KMS-11 (cell line): ENCODE results near the gene ZNF789.

ENCODE experiments used
- H2AFZ ChIP-seq: fragments of 200-600 bp; sonication (generic); 2 replicates; pipeline ENCODE4 v1.6.1; 2016; ENCODE audit warnings: antibody characterized with exemption, mixed run types, low read depth
- H3K27ac ChIP-seq: fragments of 200-600 bp; sonication (generic); 2 replicates; pipeline ENCODE4 v1.6.1; 2016; ENCODE audit warnings: mild to moderate bottlenecking, mixed run types
- H3K27me3 ChIP-seq: fragments of 200-600 bp; sonication (generic); 2 replicates; pipeline ENCODE4 v1.6.1; 2017; ENCODE audit warnings: mild to moderate bottlenecking, low read depth, mixed run types, moderate library complexity; ENCODE audit not compliant: insufficient read depth
- H3K36me3 ChIP-seq: fragments of 200-600 bp; sonication (generic); 2 replicates; pipeline ENCODE4 v1.6.1; 2017; ENCODE audit warnings: mild to moderate bottlenecking, mixed run types; ENCODE audit not compliant: insufficient read depth
- H3K4me1 ChIP-seq: fragments of 200-600 bp; sonication (generic); 2 replicates; pipeline ENCODE4 v1.6.1; 2016; ENCODE audit warnings: mild to moderate bottlenecking, low read depth, mixed run types; ENCODE audit not compliant: poor library complexity, severe bottlenecking
- H3K4me2 ChIP-seq: fragments of 200-600 bp; sonication (generic); 2 replicates; pipeline ENCODE4 v1.7.0; 2016; ENCODE audit warnings: mild to moderate bottlenecking, mixed run types
- H3K4me3 ChIP-seq: fragments of 200-600 bp; sonication (generic); IDR thresholded peaks from 2 replicates; pipeline ENCODE4 v1.6.1; 2017; ENCODE audit warnings: low read depth, low read length, mixed read lengths; ENCODE audit not compliant: insufficient read depth
- H3K79me2 ChIP-seq: fragments of 200-600 bp; sonication (generic); 2 replicates; pipeline ENCODE4 v1.6.1; 2016; ENCODE audit warnings: low read depth, mixed run types; ENCODE audit not compliant: insufficient read depth
- H3K9ac ChIP-seq: fragments of 200-600 bp; sonication (generic); 2 replicates; pipeline ENCODE4 v1.6.1; 2016; ENCODE audit warnings: mild to moderate bottlenecking, mixed run types
- H4K20me1 ChIP-seq: fragments of 200-600 bp; sonication (generic); 2 replicates; pipeline ENCODE4 v1.6.1; 2016; ENCODE audit warnings: mild to moderate bottlenecking, mixed run types; ENCODE audit not compliant: insufficient read depth
- TF ChIP-seq, protein P1 (sequence below): fragments of 200-600 bp; sonication (generic); conservative IDR thresholded peaks from 2 replicates; pipeline ENCODE4 v1.6.1; 2017; ENCODE audit warnings: low read depth, mild to moderate bottlenecking, antibody characterized with exemption, low read length, moderate library complexity, mixed read lengths

The ZNF789 gene

DNA sequence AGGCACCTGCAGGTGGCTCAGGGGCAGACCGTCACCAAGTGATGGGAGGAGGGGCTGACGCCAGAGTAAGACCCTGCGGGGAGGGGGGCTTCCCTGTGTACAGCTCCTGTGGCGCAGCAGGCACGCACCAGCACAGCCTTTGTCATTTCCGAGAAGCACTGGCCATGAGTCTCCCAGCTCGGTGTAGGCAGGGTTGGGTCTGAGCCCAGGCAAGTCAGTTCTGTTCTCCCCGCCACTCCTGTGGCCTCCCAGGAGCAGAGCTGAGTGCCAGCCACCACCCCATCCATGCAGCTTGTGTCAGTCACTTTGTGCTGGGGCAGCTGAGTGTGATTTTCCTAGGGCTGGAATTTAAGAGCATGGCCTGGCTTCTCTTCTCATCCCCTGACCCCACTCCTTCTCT lies 20.8 kb upstream of the ZNF789 start:
- no peaks in the 10 kb centered on the region for H3K27me3 ChIP-seq
- H3K4me1 ChIP-seq: no peaks in the 10 kb centered on the region
- H3K4me3 ChIP-seq: no peak overlapping the region
- no peak overlapping the region for H3K9ac ChIP-seq
- H3K27ac ChIP-seq: no peak overlapping the region
- H3K36me3 ChIP-seq: peaks cover 19% of the 10 kb centered on the region; the same call in 1 of the 2 replicates
- no peak overlapping the region for H3K4me2 ChIP-seq
- TF ChIP-seq, protein P1, sequence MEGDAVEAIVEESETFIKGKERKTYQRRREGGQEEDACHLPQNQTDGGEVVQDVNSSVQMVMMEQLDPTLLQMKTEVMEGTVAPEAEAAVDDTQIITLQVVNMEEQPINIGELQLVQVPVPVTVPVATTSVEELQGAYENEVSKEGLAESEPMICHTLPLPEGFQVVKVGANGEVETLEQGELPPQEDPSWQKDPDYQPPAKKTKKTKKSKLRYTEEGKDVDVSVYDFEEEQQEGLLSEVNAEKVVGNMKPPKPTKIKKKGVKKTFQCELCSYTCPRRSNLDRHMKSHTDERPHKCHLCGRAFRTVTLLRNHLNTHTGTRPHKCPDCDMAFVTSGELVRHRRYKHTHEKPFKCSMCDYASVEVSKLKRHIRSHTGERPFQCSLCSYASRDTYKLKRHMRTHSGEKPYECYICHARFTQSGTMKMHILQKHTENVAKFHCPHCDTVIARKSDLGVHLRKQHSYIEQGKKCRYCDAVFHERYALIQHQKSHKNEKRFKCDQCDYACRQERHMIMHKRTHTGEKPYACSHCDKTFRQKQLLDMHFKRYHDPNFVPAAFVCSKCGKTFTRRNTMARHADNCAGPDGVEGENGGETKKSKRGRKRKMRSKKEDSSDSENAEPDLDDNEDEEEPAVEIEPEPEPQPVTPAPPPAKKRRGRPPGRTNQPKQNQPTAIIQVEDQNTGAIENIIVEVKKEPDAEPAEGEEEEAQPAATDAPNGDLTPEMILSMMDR: no peak
- no peaks in the 10 kb centered on the region for H3K79me2 ChIP-seq
- no peak overlapping the region for H2AFZ ChIP-seq
- H4K20me1 ChIP-seq: no peaks in the 10 kb centered on the region

DNA sequence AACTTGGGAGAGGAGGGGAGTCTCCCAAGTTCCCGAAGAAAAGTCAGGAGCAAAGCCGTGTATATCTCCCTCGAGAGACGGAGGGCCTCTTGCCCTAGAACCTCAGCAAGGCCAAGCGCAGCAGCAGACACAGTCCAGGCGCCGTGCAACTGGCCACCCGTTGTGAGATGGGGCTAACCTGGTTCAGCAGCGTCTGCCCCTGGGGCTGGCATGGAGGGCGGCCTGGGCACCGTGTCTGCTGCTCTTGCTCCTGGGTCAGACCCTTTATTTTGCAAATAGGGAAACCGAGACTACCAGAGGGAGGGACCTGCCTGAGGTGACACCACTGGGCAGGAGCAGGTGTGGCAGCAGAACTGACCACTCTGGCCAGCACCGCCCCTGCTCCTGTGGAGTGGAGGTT lies 20.1 kb upstream of the ZNF789 start:
- Histone ChIP-seq H3K4me3 (no peak overlapping the region), H4K20me1 (no peaks in the 10 kb centered on the region), H3K27ac (no peak overlapping the region), H3K4me1 (no peaks in the 10 kb centered on the region), H3K36me3 (peaks cover 20% of the 10 kb centered on the region; the same call in 1 of the 2 replicates), H3K9ac (no peak overlapping the region), H3K27me3 (no peaks in the 10 kb centered on the region), H2AFZ (no peak overlapping the region), H3K79me2 (no peaks in the 10 kb centered on the region; the same call in 1 of the 2 replicates), H3K4me2 (no peak overlapping the region)
- TF ChIP-seq, protein P1: no peak

DNA sequence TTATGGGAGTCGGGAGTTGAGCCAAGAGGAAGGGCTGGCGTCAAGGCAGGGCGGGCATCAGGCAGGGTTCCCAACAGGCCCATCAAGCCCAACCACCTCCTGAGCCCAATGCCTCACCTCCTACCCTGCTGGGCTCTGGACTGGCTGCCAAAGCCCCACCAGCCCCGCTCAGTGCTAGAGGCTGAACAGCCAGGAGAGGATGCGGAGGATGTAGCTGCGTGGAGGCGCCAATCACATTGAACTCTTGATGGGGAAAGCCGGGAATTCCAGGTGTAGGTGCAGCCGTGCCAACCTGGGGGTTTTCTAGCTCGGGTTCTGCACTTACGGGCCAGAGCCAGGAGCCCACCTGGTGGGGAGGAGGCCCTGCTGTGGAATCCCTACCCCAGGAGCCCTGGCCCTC lies 19.6 kb upstream of the ZNF789 start:
- no peak overlapping the region for H3K9ac ChIP-seq
- TF ChIP-seq, protein P1: no peak
- H3K4me2 ChIP-seq: no peak overlapping the region
- no peak overlapping the region for H3K27ac ChIP-seq
- peaks cover 16% of the 10 kb centered on the region; the same call in 1 of the 2 replicates for H3K36me3 ChIP-seq
- no peaks in the 10 kb centered on the region for H3K4me1 ChIP-seq
- H4K20me1 ChIP-seq: no peaks in the 10 kb centered on the region
- H3K4me3 ChIP-seq: no peak overlapping the region
- no peaks in the 10 kb centered on the region; the same call in 1 of the 2 replicates for H3K79me2 ChIP-seq
- H2AFZ ChIP-seq: no peak overlapping the region
- H3K27me3 ChIP-seq: no peaks in the 10 kb centered on the region

DNA sequence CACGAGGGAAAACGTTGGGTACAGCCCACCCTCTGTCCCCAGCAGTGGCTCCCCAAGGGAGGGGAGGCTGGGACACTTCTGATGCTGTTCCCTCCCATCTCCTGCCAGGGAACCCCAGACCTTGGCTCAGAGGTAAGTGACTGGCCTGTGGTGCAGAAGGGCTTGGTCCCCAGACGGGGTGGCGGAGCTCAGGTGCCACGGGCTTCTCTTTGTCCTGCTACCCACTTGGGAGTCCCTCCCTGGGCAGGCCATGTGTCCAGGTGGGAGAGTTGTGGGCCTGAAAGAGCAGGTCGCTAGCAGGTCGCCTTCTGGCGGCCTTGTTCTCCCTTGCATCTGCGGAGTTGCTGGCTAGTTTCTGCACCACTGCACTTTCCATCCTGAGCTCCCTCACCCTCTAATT lies 16.8 kb upstream of the ZNF789 start:
- no peak overlapping the region for H3K4me2 ChIP-seq

More for the DNA sequence above, 16.8 kb upstream of the ZNF789 start:
- Histone ChIP-seq H2AFZ (no peak overlapping the region), H3K79me2 (peaks cover 26% of the 10 kb centered on the region), H3K4me3 (no peak overlapping the region), H4K20me1 (peaks cover 12% of the 10 kb centered on the region; the same call in 1 of the 2 replicates), H3K9ac (no peak overlapping the region), H3K27me3 (no peaks in the 10 kb centered on the region), H3K27ac (no peak overlapping the region), H3K4me1 (no peaks in the 10 kb centered on the region), H3K36me3 (peaks cover 7% of the 10 kb centered on the region; the same call in 1 of the 2 replicates)
- TF ChIP-seq, protein P1: no peak
